Lower lobe of right lung (tissue), 2 donors: Measurements from ENCODE around the gene CYSLTR1. TPM values are rescaled to one million over a fixed set of nuclear protein-coding genes. Genes with fewer than 3 reads are reported as not detected.

Experiments
- ATAC-seq, 2 donors: fragments of 200-7000 bp; cut with Tn5 transposase; one replicate each; pipeline ENCODE4 v1.9.1; 2020 to 2022; ENCODE audit warnings: mild to moderate bottlenecking in 2 of 2, moderate library complexity in 2 of 2
- DNase-seq: peaks from one replicate; pipeline ENCODE4 v3.0.0-alpha.2; 2020
- H3K27ac ChIP-seq: fragments of 200-600 bp; one replicate; pipeline ENCODE4 v1.8.0; 2022
- H3K27me3 ChIP-seq: fragments of 200-600 bp; one replicate; pipeline ENCODE4 v1.8.0; 2022; ENCODE audit warnings: low read depth
- H3K36me3 ChIP-seq: fragments of 200-600 bp; one replicate; pipeline ENCODE4 v1.8.0; 2022; ENCODE audit warnings: mild to moderate bottlenecking
- H3K4me1 ChIP-seq: fragments of 200-600 bp; one replicate; pipeline ENCODE4 v1.8.0; 2022
- H3K4me3 ChIP-seq: fragments of 200-600 bp; one replicate; pipeline ENCODE4 v1.8.0; 2022; ENCODE audit warnings: mild to moderate bottlenecking
- H3K9me3 ChIP-seq: fragments of 200-600 bp; one replicate; pipeline ENCODE4 v1.8.0; 2022
- intact Hi-C: fragments of 100-400 bp; cut with DNase I; formaldehyde crosslinking; loops from one replicate; pipeline ENCODE4 v1.11.0; 2022
- total RNA-seq: library from RNA; stranded (reverse); fragmentation: NEBNext Ultra II Directional; extraction: Animal tissue kit (Norgen Biotek cat#: 25700); gene quantifications from one replicate; pipeline ENCODE4 v1.2.1, GENCODE V29; 2021
- TF ChIP-seq, protein P1 (sequence below): fragments of 200-600 bp; IDR thresholded peaks from one replicate; pipeline ENCODE4 v1.8.0; 2022; ENCODE audit warnings: antibody characterized with exemption, mild to moderate bottlenecking
- donor health status: DM: no; HTN: yes; CAD: no; lungs with severe emphysema.

Gene CYSLTR1
- total RNA-seq, 1 donor from 2014 or later: 10.5 TPM

DNA sequence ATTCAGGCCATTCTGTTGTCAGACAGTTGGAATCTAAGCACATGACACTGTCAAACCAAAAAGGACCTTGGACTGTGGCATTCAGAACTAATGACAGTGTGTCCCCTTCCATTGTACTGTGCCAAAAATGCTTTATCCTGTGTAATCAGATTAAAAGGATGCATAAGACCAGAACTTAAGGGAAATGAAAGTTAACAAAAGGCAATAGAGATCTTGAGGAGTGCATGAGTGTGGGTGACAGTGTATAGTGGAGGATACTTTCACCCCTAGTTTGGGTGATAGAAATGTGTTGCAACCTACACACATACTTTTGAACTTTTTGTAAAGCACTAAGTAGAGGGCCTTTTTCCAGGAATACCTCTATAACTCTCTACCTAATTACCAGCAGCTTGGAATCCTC is 4.5 kb downstream of the CYSLTR1 start:
- H3K27ac ChIP-seq: no peak overlapping the region
- no peaks in the 10 kb centered on the region for H3K36me3 ChIP-seq
- no peaks in the 10 kb centered on the region for H3K9me3 ChIP-seq
- no peak overlapping the region for H3K4me3 ChIP-seq
- intact Hi-C loops: no loop called here
- no peak for DNase-seq
- peak in 1 of 2 donors; percentile 26 for ATAC-seq
- no peaks in the 10 kb centered on the region for H3K27me3 ChIP-seq
- peaks cover 9% of the 10 kb centered on the region for H3K4me1 ChIP-seq
- TF ChIP-seq, protein P1, sequence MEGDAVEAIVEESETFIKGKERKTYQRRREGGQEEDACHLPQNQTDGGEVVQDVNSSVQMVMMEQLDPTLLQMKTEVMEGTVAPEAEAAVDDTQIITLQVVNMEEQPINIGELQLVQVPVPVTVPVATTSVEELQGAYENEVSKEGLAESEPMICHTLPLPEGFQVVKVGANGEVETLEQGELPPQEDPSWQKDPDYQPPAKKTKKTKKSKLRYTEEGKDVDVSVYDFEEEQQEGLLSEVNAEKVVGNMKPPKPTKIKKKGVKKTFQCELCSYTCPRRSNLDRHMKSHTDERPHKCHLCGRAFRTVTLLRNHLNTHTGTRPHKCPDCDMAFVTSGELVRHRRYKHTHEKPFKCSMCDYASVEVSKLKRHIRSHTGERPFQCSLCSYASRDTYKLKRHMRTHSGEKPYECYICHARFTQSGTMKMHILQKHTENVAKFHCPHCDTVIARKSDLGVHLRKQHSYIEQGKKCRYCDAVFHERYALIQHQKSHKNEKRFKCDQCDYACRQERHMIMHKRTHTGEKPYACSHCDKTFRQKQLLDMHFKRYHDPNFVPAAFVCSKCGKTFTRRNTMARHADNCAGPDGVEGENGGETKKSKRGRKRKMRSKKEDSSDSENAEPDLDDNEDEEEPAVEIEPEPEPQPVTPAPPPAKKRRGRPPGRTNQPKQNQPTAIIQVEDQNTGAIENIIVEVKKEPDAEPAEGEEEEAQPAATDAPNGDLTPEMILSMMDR: no peak

GRCh38 chrX:78321809-78322208 is 5.6 kb downstream of the CYSLTR1 start:
- no peaks in the 10 kb centered on the region for H3K9me3 ChIP-seq
- no peaks in the 10 kb centered on the region for H3K27me3 ChIP-seq
- no peak overlapping the region for H3K4me3 ChIP-seq
- H3K4me1 ChIP-seq: peaks cover 9% of the 10 kb centered on the region
- intact Hi-C loops: no loop called here
- peak; percentile 53 for DNase-seq
- H3K36me3 ChIP-seq: no peaks in the 10 kb centered on the region
- TF ChIP-seq, protein P1: no peak
- H3K27ac ChIP-seq: no peak overlapping the region
- peak; percentile 80 to 81 for ATAC-seq

- Histone ChIP-seq H3K27ac (no peak overlapping the region), H3K36me3 (no peaks in the 10 kb centered on the region), H3K4me3 (no peak overlapping the region), H3K4me1 (no peaks in the 10 kb centered on the region), H3K27me3 (no peaks in the 10 kb centered on the region), H3K9me3 (no peaks in the 10 kb centered on the region)
- ATAC-seq: no peak
- DNase-seq: no peak
- intact Hi-C loops: no loop called here
- TF ChIP-seq, protein P1: no peak
These were observed 11.1 kb downstream of the CYSLTR1 start for GRCh38 chrX:78316265-78316664.

- no peaks in the 10 kb centered on the region for H3K36me3 ChIP-seq
- ATAC-seq (no peak), DNase-seq (no peak)
- intact Hi-C loops: no loop called here
- no peak overlapping the region for H3K27ac ChIP-seq
- no peaks in the 10 kb centered on the region for H3K9me3 ChIP-seq
- no peak overlapping the region for H3K4me3 ChIP-seq
- no peaks in the 10 kb centered on the region for H3K4me1 ChIP-seq
- TF ChIP-seq, protein P1: no peak
- H3K27me3 ChIP-seq: no peaks in the 10 kb centered on the region
These were observed 11.7 kb downstream of the CYSLTR1 start for GRCh38 chrX:78315745-78316144.

DNA sequence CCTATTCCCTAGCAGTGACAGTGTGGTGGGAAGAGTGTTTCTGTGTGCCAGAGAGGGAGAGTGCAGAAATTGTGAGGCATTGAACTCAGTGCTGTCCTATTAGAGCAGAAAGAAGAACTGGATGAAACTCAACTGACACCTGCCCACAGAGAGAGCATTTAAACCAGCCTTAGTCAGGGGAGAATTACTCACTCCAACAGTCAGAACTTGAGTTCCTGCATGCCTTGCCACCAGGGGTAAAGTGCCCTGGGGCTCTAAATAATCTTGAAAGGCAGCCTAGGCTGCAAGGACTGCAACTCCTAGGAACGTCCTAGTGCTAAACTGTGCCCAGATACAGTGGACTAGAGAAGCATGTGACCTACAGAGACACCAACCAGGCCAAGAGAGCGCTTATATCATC is 12.8 kb downstream of the CYSLTR1 start:
- TF ChIP-seq, protein P1: no peak
- H3K4me1 ChIP-seq: no peaks in the 10 kb centered on the region
- H3K27me3 ChIP-seq: no peaks in the 10 kb centered on the region
- no peaks in the 10 kb centered on the region for H3K9me3 ChIP-seq
- ATAC-seq (no peak), DNase-seq (no peak)
- intact Hi-C loops: no loop called here
- H3K27ac ChIP-seq: no peak overlapping the region
- no peaks in the 10 kb centered on the region for H3K36me3 ChIP-seq
- H3K4me3 ChIP-seq: no peak overlapping the region

DNA sequence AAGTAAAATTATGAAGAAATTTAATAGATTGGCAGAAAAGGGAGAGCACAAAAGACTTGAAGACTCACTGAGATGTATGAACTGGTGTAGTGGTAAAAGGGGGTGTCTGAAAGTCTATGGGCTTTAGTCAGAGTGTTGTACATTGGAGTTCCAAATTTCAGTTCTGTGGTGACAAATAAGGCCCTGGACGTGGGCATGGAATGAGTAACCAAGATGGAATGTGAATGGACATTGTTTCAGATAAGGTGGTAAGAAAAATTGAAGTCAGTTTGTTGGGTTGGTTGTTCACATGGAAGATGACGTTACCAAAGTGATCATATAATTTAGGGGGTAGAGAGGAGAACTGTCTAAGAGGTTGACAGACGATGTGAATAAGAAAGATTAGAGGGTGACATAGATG is 13.9 kb downstream of the CYSLTR1 start:
- no peak overlapping the region for H3K27ac ChIP-seq
- intact Hi-C loops: no loop called here
- H3K36me3 ChIP-seq: no peaks in the 10 kb centered on the region
- ATAC-seq (no peak), DNase-seq (no peak)
- TF ChIP-seq, protein P1: no peak
- no peaks in the 10 kb centered on the region for H3K4me1 ChIP-seq
- H3K27me3 ChIP-seq: no peaks in the 10 kb centered on the region
- no peaks in the 10 kb centered on the region for H3K9me3 ChIP-seq
- no peak overlapping the region for H3K4me3 ChIP-seq
